Measurements from ENCODE around the gene SLC13A5. TPM values are rescaled to one million over a fixed set of nuclear protein-coding genes. Genes with fewer than 3 reads are reported as not detected.

SLC13A5 gene
- total RNA-seq, 1 experiment from 2014 or later = not detected

DNA sequence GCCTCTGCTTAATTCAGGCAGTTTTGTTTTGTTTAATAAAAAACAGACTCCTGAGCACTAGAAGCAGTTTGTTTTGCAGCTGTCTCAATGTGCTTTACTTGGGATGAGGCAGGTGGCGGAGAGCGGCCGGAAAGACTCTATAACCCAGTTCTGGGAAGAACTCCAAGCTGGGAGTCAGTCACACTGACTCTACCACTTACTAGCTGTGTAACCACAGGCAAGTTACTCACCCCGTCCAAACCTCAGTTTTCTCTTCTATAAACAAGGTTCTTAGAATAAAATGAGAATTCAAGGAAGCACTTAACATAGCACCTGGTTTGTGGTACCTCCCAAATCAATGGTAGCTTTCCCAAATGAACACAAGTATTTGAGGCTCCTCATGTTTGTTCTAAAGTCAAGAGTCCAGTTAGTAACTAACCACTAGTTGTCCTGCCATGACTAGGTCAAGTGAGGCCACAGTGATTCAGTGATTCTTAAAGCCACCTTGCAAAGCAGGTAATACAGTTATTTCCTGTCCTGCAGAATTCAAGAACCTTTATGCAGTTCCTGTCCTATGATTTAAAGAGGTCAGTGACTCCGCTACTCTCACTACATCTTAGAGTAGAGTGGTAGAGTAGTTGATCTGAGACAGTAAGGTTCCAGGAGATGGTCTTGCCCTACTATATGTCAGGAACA is 69.6 kb downstream of the SLC13A5 start:
- peaks cover 24% of the 10 kb centered on the region for H3F3A ChIP-seq (ENCODE audit: low read length, unreplicated experiment)
- CTCF ChIA-PET = no interaction called here
- no TSS peak for BruUV-seq (replicated peaks)
- no peak overlapping the region for H2AFZ ChIP-seq (ENCODE audit: low read length)
- peak; percentile 30 for ATAC-seq
- no peaks in the 10 kb centered on the region for H3K9me2 ChIP-seq (replicated peaks; ENCODE audit: low read length)
- H3K9me3 ChIP-seq (ENCODE audit: low read length) = no peaks in the 10 kb centered on the region
- peak overlapping the region; percentile 80 for H3K4me3 ChIP-seq (ENCODE audit: low read length)
- H3K4me2 ChIP-seq (ENCODE audit: low read length) = peak overlapping the region; percentile 96
- POLR2A ChIA-PET (ENCODE audit: unreplicated experiment) = no interaction called here
- H3K4me1 ChIP-seq (ENCODE audit: insufficient read depth, low read length) = peaks cover 42% of the 10 kb centered on the region
- H3K27me3 ChIP-seq (ENCODE audit: low read length) = no peaks in the 10 kb centered on the region
- peaks cover 80% of the 10 kb centered on the region for H3K79me2 ChIP-seq (ENCODE audit: low read length)
- no peak for TF ChIP-seq EZH2 (IDR thresholded peaks at IDR 0.05; ENCODE audit: low read length, unreplicated experiment)
- peak overlapping the region; percentile 82 for H3K27ac ChIP-seq (ENCODE audit: low read length)
- peak overlapping the region; percentile 32; the same call in 1 of the 2 replicates for H3K9ac ChIP-seq (ENCODE audit: low read length)
- H3K36me3 ChIP-seq (ENCODE audit: low read depth, low read length) = peaks cover 27% of the 10 kb centered on the region
- peaks cover 33% of the 10 kb centered on the region for H4K20me1 ChIP-seq (ENCODE audit: low read length)
- intact Hi-C loops (cut with micrococcal nuclease) = loop anchor here (2.0 kb wide), 1 partner anchor 17 kb away; no protein-coding TSS in a partner anchor
- DNase-seq = peak; percentile 72

GRCh38 chr17:6642592-6642991 is 70.6 kb downstream of the SLC13A5 start:
- intact Hi-C loops (cut with micrococcal nuclease) = loop anchor here (2.0 kb wide), 1 partner anchor 16 kb away; no protein-coding TSS in a partner anchor
- Histone ChIP-seq H3K27me3 (ENCODE audit: low read length) (no peaks in the 10 kb centered on the region), H3F3A (ENCODE audit: low read length, unreplicated experiment) (peaks cover 24% of the 10 kb centered on the region), H3K79me2 (ENCODE audit: low read length) (peaks cover 76% of the 10 kb centered on the region), H3K4me2 (ENCODE audit: low read length) (peak overlapping the region; percentile 96), H3K9me3 (ENCODE audit: low read length) (no peaks in the 10 kb centered on the region), H4K20me1 (ENCODE audit: low read length) (peaks cover 29% of the 10 kb centered on the region), H3K4me1 (ENCODE audit: insufficient read depth, low read length) (peaks cover 42% of the 10 kb centered on the region), H3K4me3 (ENCODE audit: low read length) (peak overlapping the region; percentile 80), H2AFZ (ENCODE audit: low read length) (no peak overlapping the region), H3K27ac (ENCODE audit: low read length) (peak overlapping the region; percentile 82), H3K36me3 (ENCODE audit: low read depth, low read length) (peaks cover 22% of the 10 kb centered on the region), H3K9ac (ENCODE audit: low read length) (peak overlapping the region; percentile 87), H3K9me2 (replicated peaks; ENCODE audit: low read length) (no peaks in the 10 kb centered on the region)
- BruUV-seq (replicated peaks) = no TSS peak
- peak; percentile 4 for ATAC-seq
- ChIA-PET POLR2A (ENCODE audit: unreplicated experiment) (interaction anchor here (0.6 kb wide), 1 partner anchor 9 kb away, joined by 4 read pairs; the partner anchor contains the start of genes C17orf100 and MED31), CTCF (interaction anchor here (0.6 kb wide), 1 partner anchor 139 kb away, joined by 4 read pairs; no protein-coding TSS in a partner anchor)
- no peak for TF ChIP-seq EZH2phosphoT487 (IDR thresholded peaks at IDR 0.05; ENCODE audit: borderline replicate concordance, low read length)
- no peak for TF ChIP-seq CTCF (conservative IDR thresholded peaks at IDR 0.05; ENCODE audit: low read depth, low read length)
- TF ChIP-seq EZH2 (IDR thresholded peaks at IDR 0.05; ENCODE audit: low read length, unreplicated experiment) = no peak
- DNase-seq = peak; percentile 74

GRCh38 chr17:6641247-6641863 is 71.8 kb downstream of the SLC13A5 start:
- H3K9me3 ChIP-seq (ENCODE audit: low read length) = no peaks in the 10 kb centered on the region
- H2AFZ ChIP-seq (ENCODE audit: low read length) = peak overlapping the region; percentile 97
- TF ChIP-seq EZH2phosphoT487 (IDR thresholded peaks at IDR 0.05; ENCODE audit: borderline replicate concordance, low read length) (no peak), CTCF (conservative IDR thresholded peaks at IDR 0.05; ENCODE audit: low read depth, low read length) (no peak), EZH2 (IDR thresholded peaks at IDR 0.05; ENCODE audit: low read length, unreplicated experiment) (no peak)
- CTCF ChIA-PET = no interaction called here
- H3K36me3 ChIP-seq (ENCODE audit: low read depth, low read length) = peaks cover 18% of the 10 kb centered on the region; the same call in 1 of the 2 replicates
- H3K9ac ChIP-seq (ENCODE audit: low read length) = peak overlapping the region; percentile 87
- H3K27ac ChIP-seq (ENCODE audit: low read length) = peak overlapping the region; percentile 82
- no peaks in the 10 kb centered on the region for H3K27me3 ChIP-seq (ENCODE audit: low read length)
- intact Hi-C loops (cut with micrococcal nuclease) = no loop called here
- H3K4me1 ChIP-seq (ENCODE audit: insufficient read depth, low read length) = peaks cover 42% of the 10 kb centered on the region
- DNase-seq (peak; percentile 17), ATAC-seq (peak; percentile 10)
- H3K4me2 ChIP-seq (ENCODE audit: low read length) = peak overlapping the region; percentile 96
- H3K9me2 ChIP-seq (replicated peaks; ENCODE audit: low read length) = no peaks in the 10 kb centered on the region
- BruUV-seq (replicated peaks) = TSS peak; percentile 71
- peaks cover 26% of the 10 kb centered on the region for H4K20me1 ChIP-seq (ENCODE audit: low read length)
- H3K79me2 ChIP-seq (ENCODE audit: low read length) = peaks cover 68% of the 10 kb centered on the region
- H3K4me3 ChIP-seq (ENCODE audit: low read length) = peak overlapping the region; percentile 80
- POLR2A ChIA-PET (ENCODE audit: unreplicated experiment) = interaction anchor here (0.6 kb wide), 1 partner anchor 197 kb away, joined by 3 read pairs; the partner anchor contains the start of gene PIMREG
- peaks cover 24% of the 10 kb centered on the region for H3F3A ChIP-seq (ENCODE audit: low read length, unreplicated experiment)

Data from PC-3 (cell line).